ENCODE measurements around the gene PAQR5.

PAQR5 gene

DNA sequence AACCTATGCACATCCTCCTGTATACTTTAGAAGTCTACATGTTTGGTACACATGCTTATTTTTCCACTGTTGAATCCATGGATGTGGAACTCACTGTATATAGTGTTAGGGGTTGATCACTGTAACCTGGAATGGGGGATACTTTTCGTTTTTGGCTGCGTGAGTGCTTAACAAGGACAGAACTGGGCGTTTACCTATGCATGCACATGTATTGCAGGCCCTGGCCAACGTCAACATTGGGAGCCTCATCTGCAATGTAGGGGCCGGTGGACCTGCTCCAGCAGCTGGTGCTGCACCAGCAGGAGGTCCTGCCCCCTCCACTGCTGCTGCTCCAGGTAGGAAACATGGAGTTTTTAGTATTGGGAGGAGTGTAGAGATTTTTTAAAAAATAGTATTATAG is 156.2 kb downstream of the PAQR5 start:
- H2AK5ac ChIP-seq (ENCODE audit: low read length) = no peak overlapping the region
- no peak overlapping the region for H3K4ac ChIP-seq (ENCODE audit: low read depth, low read length)
- H2BK5ac ChIP-seq (ENCODE audit: low read depth, low read length, poor library complexity) = no peak overlapping the region
- no peak overlapping the region for H4K91ac ChIP-seq (ENCODE audit: low read depth, low read length)
- H4K12ac ChIP-seq (ENCODE audit: low read depth, low read length) = no peak overlapping the region
- no peak overlapping the region for H3K4me2 ChIP-seq (ENCODE audit: low read length)
- no peak overlapping the region for H3K18ac ChIP-seq (ENCODE audit: low read length)
- no peak overlapping the region for H3K23ac ChIP-seq (ENCODE audit: low read length)
- no peak overlapping the region for H4K8ac ChIP-seq (ENCODE audit: low read depth, low read length)
- no peaks in the 10 kb centered on the region for H3K27me3 ChIP-seq (ENCODE audit: insufficient read depth, low read length)
- H2AFZ ChIP-seq (ENCODE audit: insufficient read depth, low read length, poor library complexity) = no peak overlapping the region
- H3K79me2 ChIP-seq (ENCODE audit: control insufficient read depth, insufficient read depth, low read length, poor library complexity) = peaks cover 12% of the 10 kb centered on the region
- no peaks in the 10 kb centered on the region for H3K9me3 ChIP-seq (ENCODE audit: insufficient read depth, low read depth, low read length)
- H3K27ac ChIP-seq (ENCODE audit: low read depth, low read length) = no peak overlapping the region
- peaks cover 9% of the 10 kb centered on the region for H3K79me1 ChIP-seq (ENCODE audit: low read length)
- H3K4me1 ChIP-seq (ENCODE audit: control insufficient read depth in 1 of 2, insufficient read depth in 2 of 2, low read length in 2 of 2) = peaks cover 3 to 5% of the 10 kb centered on the region in 2 experiments
- no peak overlapping the region for H2BK12ac ChIP-seq (ENCODE audit: low read length)
- no CpG with 5 or more reads among the region's 5 CpGs for WGBS (ENCODE audit: extremely low coverage, insufficient coverage, insufficient read length)
- H3K9ac ChIP-seq (ENCODE audit: low read length) = no peak overlapping the region
- no peak overlapping the region for H3K14ac ChIP-seq (ENCODE audit: low read length)
- no peak overlapping the region for H3K4me3 ChIP-seq (ENCODE audit: low read depth, low read length)
- DNase-seq = no peak
- no peak overlapping the region for H2BK120ac ChIP-seq (ENCODE audit: insufficient read depth, low read length, poor library complexity)
- H3K36me3 ChIP-seq (ENCODE audit: control insufficient read depth in 1 of 2, insufficient read depth in 2 of 2, low read length in 2 of 2) = peaks cover 8 to 18% of the 10 kb centered on the region in 2 experiments

DNA sequence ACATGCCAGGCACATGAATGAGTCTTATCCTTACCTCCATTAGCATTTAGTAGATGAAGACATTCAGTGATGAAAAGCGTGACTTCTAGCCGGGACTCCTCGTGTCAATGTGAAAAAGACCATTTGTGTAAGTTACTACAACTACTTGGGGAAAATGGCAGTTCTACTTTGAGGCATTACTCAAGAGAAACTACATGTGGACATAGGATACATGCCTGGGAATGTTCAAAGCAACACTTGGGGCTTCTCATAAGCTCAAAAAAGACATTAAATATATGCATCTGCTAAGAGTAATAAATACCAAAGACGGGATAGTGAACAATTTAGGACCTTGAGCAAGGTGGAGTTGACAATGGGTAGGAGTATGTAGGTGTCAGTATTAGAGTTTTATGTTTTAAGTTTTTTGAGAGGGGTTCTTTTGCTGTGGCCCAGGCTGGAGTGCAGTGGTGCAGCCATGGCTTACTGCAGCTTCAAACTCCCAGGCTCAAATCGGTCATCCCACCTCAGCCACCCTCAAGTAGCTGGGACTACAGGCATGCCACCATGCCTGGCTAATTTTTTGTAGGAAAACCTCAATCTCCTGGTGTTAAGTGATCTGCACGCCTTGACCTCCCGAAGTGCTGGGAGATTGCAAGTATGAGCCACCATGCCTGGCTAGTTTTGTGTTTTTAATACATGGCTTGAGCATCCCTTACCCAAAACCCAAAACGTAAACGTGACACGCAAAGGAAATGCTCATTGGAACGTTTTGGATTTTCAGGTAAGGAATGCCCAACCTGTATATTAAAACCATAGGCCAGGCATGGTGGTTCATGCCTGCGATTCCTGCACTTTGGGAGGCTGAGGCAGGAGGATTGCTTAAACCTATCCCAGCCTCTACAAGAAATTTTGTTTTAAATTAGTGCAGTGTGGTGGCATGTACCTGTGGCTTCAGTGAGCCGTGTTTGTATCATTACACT is 157.8 kb downstream of the PAQR5 start:
- H3K23ac ChIP-seq (ENCODE audit: low read length) = no peak overlapping the region
- no CpG with 5 or more reads among the region's 13 CpGs for WGBS (ENCODE audit: extremely low coverage, insufficient coverage, insufficient read length)
- H3K79me2 ChIP-seq (ENCODE audit: control insufficient read depth, insufficient read depth, low read length, poor library complexity) = peaks cover 12% of the 10 kb centered on the region
- no peak overlapping the region for H3K4me2 ChIP-seq (ENCODE audit: low read length)
- no peak overlapping the region for H4K12ac ChIP-seq (ENCODE audit: low read depth, low read length)
- no peak overlapping the region for H4K8ac ChIP-seq (ENCODE audit: low read depth, low read length)
- no peak overlapping the region for H3K18ac ChIP-seq (ENCODE audit: low read length)
- H2BK12ac ChIP-seq (ENCODE audit: low read length) = no peak overlapping the region
- H2AK5ac ChIP-seq (ENCODE audit: low read length) = no peak overlapping the region
- no peak overlapping the region for H3K4me3 ChIP-seq (ENCODE audit: low read depth, low read length)
- H2BK5ac ChIP-seq (ENCODE audit: low read depth, low read length, poor library complexity) = no peak overlapping the region
- DNase-seq = no peak
- peaks cover 8 to 18% of the 10 kb centered on the region in 2 experiments for H3K36me3 ChIP-seq (ENCODE audit: control insufficient read depth in 1 of 2, insufficient read depth in 2 of 2, low read length in 2 of 2)
- H3K9me3 ChIP-seq (ENCODE audit: insufficient read depth, low read depth, low read length) = no peaks in the 10 kb centered on the region
- no peak overlapping the region for H2BK120ac ChIP-seq (ENCODE audit: insufficient read depth, low read length, poor library complexity)
- no peak overlapping the region for H3K9ac ChIP-seq (ENCODE audit: low read length)
- no peaks in the 10 kb centered on the region for H3K27me3 ChIP-seq (ENCODE audit: insufficient read depth, low read length)
- no peak overlapping the region for H4K91ac ChIP-seq (ENCODE audit: low read depth, low read length)
- H3K79me1 ChIP-seq (ENCODE audit: low read length) = peaks cover 9% of the 10 kb centered on the region
- H3K14ac ChIP-seq (ENCODE audit: low read length) = no peak overlapping the region
- no peak overlapping the region for H2AFZ ChIP-seq (ENCODE audit: insufficient read depth, low read length, poor library complexity)
- H3K27ac ChIP-seq (ENCODE audit: low read depth, low read length) = no peak overlapping the region
- H3K4ac ChIP-seq (ENCODE audit: low read depth, low read length) = no peak overlapping the region
- H3K4me1 ChIP-seq (ENCODE audit: control insufficient read depth in 1 of 2, insufficient read depth in 2 of 2, low read length in 2 of 2) = peaks cover 3 to 5% of the 10 kb centered on the region in 2 experiments

Data from trophoblast cell (in vitro differentiated cells and primary cell).